Stimulated activated CD4-positive, alpha-beta T cell treated with anti-CD3 and anti-CD28 coated beads, TNF-alpha, amount 100 ng/mL, for 24 hours (primary cell): ENCODE measurements around the gene ARL14.

Source experiments
- DNase-seq, 3 experiments: peaks; one replicate each; pipeline ENCODE4 v3.0.0-alpha.2; 2020; ENCODE audit warnings: low read depth in 3 of 3

Gene ARL14

DNA sequence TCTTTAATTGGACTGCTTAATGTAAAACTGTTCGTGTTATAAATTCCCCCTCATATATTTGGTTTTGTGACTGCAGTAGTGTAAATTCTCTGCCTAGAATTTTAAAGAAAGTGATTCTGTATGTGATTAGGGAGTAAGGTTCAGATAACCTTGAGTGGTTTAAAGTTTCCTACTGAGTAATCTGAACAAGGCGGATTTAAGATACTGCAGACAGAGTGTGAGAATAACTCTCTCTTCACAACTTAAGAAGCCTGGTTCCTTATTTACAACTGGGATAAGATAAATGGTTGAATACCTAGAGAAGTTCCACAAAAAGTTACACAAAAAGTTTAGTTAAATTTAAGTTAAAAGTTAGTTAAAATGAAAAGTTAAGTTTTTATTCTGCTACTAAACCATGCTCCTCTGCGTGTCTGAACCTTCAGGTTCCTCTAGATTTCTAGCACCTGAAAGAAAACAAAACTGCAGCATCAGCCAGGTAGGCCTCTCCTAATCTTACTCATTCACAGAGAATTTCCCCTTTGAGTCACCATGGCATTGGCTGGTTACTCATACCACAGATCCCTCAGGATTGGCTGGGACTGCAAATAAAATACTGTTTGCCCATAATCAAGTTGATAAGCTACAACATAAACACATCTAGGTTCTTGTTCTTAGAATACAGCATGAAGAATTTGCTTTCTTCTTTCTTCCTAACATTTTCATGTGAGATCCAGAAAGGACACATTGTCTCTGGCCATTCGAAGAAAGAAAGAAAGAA, at the start of gene ARL14:
Gene ARL14, plus strand, starts transcription at position 614 of the 757 bp plus-strand sequence. CDS start 187 bp downstream, outside the sequence.
- no peak for DNase-seq

DNA sequence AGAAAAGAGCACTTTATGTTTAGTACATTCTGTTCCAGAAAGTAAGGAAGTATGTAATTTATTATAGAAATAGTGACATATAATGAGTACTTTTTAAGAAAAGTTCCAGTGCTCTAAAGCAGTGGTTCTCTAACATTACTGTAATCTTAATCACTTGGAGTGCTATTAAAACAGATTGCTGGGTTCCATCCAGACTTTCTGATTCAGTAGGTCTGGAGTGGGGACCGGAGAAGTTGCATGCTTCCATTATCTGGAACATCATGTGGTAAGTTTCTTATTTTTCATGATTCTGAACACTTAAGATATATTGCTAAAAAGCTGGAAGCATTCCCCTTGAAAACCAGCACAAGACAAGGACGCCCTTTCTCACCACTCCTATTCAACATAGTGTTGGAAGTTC, 47.5 kb upstream of the ARL14 start:
- no peak for DNase-seq

DNA sequence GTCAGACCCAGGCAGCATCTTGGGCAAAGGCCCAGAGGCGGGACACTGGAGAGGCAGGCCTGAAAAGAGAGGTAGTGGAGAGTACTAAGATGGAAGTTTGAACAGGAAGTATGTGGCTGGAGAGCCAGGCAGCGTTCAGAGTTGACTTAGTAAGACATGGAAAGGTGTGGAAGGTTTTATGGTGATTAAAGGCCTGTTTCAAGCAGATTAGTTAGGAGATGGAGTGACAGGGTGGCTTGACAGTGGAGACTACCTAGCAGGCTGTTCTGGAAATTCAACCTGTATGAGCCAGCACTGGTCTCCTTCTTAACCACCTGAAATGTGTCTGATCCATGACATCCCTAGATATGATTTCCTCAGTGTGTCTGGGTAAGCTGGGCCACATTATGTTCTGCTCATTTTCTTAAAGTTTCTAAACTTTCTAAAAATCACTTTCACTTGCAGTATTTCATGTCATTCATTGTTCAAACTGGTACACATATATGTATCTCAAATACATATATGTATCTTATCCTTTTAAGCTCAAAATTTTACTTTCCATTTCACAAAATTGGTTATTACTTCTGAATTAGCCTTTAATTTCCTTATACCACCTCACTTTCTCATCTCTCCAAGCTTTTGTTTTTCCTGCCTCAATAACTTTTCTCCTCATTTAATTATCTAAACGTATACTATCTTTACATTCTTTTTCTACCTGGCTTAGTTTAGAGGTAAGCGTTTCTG, 43.4 kb upstream of the ARL14 start:
- no peak for DNase-seq

GRCh38 chr3:160635213-160635612, 41.7 kb upstream of the ARL14 start:
- no peak for DNase-seq

DNA sequence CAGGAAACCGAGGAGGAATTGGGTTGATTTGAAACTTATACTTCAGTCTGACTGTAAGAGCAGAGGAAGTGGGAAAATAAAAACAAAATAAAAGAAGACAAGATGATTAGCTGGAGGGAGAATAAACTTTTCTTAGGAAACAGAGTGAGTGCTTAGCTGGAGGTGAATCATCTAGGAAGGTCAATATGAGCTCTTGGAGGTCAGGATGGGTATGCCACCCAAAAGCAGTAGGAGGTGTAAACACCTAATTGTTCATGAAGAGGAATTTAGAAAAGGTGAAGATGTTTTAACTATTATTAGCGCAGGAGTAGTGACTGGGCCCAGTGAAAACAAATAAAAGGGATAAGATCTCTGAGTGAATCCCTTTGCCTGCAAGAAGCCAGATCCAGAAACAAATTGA, 39.9 kb upstream of the ARL14 start:
- DNase-seq, result no peak

- no peak for DNase-seq
These were observed 38.8 kb upstream of the ARL14 start for GRCh38 chr3:160638184-160638583.

DNA sequence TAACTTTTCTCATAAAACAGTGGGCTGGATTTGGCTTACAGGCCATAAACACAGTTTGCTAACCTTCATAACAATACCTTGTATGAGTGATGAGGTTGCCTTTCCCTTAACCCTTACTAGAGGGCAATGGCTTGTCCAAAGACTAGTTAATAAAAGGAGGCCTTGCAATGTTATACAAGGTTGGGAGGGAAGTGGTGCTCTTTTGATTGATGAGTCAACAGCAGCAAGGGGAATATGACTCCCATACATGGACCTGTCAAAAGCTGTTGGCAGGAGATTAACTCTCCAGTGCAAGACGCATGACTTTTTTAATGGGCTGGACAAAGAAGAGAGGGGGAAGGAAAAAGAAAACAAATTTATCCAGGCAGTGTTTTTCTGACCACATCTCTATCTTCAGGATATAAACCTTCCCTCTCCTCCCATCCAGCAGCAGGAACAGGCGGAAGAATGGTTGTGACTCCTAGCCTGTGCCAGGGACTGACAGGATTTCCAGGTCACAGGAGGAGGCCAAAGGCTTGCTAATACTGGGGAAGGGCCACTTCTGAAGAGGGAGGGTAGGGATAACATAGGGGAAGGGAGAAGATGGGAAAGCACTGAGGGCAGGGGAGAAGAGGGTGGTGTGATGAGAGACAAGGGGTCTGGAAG, 35.2 kb upstream of the ARL14 start:
- DNase-seq, result no peak

DNA sequence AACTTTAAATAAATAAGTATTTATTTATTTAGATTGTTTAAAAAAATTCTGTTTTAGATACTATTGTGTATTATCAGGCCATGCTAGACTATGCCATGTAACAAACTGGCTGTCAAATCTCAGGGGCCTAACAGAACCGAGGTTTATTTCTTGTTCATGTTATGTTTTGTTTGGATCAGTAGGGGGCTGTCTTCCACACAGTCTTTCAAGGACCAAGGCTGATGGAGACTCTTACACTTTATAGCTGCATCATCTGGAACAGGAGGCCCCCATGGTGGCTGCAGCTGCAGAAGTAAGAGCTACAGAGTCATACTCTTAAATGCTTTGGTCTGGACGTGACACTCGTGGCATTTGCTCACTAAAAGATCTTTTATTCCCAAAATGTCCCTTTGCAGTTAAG, 33.0 kb upstream of the ARL14 start:
- DNase-seq, result no peak

GRCh38 chr3:160644491-160644890, 32.5 kb upstream of the ARL14 start:
- no peak for DNase-seq

- DNase-seq, result no peak
These were observed 28.3 kb upstream of the ARL14 start for GRCh38 chr3:160648701-160649100.

GRCh38 chr3:160649596-160649995, 27.4 kb upstream of the ARL14 start:
- DNase-seq, result no peak

- DNase-seq, result no peak
These were observed 23.4 kb upstream of the ARL14 start for GRCh38 chr3:160653512-160653911.

- DNase-seq, result no peak
These were observed 16.1 kb upstream of the ARL14 start for GRCh38 chr3:160660902-160661301.

DNA sequence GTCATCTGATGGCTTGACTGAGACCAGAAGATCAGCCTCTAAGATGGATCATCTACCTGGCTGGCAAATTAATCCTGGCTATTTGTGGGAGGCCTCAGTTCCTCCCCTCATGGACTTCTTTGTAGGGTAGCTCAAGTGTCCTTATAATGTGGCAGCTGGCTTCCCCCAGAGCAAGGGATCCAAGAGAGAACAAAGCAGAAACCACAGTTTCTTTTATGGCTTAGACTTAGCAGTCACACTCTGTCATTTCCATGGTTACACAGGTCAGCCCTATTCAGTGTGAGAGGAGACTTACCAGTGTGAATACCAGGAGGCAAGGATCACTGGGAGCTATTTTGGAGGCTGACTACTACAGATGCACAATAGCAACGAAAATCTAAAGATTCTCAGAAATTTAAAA, 15.3 kb upstream of the ARL14 start:
- no peak for DNase-seq

GRCh38 chr3:160665231-160665630, 11.7 kb upstream of the ARL14 start:
- DNase-seq, result no peak

- no peak for DNase-seq
These were observed 11.0 kb upstream of the ARL14 start for GRCh38 chr3:160665784-160666526.

DNA sequence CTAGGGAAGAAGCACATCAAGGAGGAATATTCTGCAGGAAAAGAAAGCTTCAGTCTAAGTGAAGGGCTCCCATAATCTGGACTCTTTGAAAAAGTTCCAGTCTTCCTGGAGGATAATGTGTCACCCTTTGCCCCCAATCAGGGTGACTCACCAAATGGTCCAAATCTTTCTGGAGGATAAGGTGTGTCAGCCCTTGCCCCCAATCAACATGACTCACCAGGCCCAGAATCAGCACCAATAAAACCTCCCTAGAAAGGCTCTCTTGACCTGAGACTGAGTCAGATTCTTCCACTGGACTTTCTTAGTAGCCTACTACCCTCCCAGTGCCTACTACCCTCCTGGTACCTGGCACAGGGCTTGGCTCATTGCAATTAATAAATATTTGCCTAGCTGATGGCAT, 9.5 kb upstream of the ARL14 start:
- no peak for DNase-seq

DNA sequence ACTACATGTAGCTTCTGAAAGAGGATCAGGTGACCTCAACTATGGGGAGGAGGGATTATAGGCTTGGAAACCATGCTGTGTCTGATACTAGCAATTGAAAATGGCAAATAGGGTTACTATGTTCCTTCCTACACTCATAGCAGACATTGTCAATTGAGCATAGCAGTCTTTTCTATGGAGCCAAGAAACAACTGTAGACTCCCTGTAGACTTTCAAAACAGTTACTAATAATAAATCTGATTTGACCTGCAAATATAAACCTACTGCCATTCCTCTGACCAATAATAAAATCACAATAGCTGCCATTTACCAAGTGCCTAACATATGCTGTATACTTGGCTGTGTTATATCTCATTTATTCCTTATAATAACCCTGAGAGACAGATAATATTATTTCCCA, 8.5 kb upstream of the ARL14 start:
- DNase-seq, result no peak

DNA sequence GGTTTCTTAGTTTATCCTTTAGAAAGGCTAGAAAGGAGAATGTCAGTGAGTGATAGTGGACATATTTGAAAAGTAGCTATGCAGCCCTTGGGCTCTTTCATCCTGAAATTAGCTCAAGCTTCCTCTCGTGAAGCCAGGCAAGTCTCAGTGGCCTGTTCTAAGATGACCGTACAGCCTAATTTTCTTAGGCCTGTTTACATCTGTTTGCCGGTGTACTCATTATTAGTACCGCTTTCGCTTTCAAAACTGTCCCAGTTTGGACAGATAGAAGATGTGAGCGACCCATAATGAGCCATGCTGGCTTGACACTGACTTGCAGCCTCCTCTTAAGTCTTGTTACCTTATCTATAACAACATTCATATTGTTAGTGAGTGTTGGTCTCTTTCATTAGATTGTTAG, 5.7 kb upstream of the ARL14 start:
- no peak for DNase-seq

DNA sequence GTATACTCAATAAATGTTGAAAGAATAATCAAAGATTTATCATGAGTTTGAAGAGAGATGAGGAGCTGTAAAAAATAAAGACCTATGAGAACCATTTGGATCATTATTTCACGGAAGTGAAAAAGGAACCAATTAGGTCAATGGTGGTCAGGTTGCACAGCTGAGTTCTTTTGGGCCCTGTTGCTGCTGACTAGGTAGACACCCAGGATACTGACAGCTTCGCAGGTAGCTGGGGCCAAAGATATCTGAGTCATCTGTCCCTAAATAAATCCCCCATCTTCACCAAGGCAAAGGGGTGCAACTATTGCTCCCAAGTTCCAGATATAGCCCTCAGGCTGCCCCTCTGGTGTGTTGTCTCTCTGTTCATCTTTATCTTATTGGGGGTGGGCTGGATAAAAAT, 5.0 kb upstream of the ARL14 start:
- no peak for DNase-seq

DNA sequence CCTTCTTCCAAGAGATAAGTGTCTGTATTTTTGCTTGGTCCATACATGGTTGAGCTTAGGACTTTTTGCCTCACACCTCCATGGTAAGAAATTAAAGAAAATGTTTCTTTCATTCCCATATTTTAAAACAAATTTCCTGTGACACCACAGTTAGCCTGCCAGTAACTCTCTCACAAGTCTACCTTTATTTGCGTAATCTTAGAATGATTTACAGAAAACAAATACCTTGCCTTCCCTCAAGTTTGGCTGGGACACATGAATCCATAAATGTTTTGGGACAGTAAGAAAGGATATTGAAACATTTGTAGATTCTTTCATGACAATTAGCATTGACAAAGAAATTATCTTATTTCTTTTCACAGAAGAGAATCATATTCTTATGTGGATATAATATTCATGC, 3.8 kb upstream of the ARL14 start:
- DNase-seq, result no peak

DNA sequence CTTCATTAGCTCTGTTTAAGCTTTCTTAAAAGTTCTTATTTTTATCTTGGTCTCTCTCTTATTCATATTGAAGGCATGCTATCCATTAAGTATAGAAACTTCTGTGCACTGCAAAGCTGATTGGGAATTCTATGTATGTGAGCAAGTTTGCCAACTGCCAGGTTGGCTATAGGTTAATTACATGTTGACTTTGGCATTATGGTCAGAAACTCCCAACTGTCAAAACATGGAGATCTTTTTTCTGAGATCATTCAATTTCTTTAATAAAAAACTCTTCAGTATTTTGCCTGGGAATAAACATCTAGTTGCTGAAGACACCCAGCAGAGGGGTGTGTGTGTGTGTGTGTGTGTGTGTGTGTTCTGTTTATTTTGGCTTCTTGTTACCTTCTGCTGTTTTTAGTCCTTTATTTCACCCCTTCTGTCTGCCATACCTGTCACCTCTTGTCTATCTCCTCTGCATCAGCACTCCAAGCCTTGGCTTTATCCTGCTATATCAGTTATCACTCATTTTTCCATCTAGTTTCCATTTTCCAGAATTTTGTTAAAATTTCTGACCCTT, 1.3 kb upstream of the ARL14 start:
- DNase-seq, result no peak
